ENCODE measurements around the gene IGHMBP2.

The IGHMBP2 gene

DNA sequence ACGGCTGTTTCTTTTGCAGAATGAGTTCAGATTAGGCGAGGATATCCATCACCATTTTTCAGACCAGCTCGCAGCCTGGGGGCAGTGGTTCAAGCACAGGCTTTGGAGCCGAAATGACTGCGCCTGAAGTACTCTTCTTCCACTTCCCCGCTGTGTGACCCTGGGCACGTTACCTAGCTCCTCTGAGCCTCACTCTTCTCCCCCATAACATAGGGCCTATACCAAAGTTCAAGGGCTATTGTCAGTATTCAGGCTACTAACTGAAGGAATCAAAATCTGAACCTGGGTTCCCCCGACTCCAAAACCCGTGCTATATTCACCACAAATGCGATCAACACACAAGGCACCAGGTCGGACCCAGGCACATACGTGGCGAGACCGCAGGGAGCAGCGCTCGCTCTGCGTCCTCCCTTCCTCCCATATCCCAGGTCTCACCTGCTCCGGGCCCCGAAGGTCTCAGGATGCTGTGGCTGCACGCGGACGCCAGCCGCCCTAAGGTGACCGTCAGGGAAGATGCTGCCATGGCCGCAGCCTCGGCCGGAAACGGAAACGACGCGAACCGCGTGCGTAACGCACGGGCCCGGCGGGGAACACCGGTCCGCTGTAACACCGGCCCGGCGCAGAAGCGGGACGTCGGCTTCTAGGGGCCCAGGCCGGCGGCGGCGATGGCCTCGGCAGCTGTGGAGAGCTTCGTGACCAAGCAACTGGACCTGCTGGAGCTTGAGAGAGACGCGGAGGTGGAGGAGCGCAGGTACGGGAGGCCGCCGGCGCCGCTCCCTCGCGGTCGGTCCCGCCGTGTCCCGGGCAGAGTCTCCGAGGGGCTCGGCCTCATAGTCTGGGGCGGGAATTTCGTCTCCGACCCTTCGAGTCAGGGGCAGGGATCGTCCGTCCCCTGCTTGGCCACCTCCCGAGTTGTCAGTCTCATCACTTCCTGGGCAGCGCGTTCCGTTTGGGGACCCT is at the start of gene IGHMBP2, which contains the start of gene MRPL21:
IGHMBP2 (plus strand) TSS at position 604 of the 960 bp plus-strand sequence; CDS start at position 666, 62 bp downstream.
MRPL21 (minus strand) TSS at position 545 of the 960 bp plus-strand sequence; CDS start at position 523, 22 bp downstream.
- no peak for TF ChIP-seq CTCF (conservative IDR thresholded peaks at IDR 0.05)
- H3K27ac ChIP-seq, result peak within 1 kb of the TSS; percentile 89

DNA sequence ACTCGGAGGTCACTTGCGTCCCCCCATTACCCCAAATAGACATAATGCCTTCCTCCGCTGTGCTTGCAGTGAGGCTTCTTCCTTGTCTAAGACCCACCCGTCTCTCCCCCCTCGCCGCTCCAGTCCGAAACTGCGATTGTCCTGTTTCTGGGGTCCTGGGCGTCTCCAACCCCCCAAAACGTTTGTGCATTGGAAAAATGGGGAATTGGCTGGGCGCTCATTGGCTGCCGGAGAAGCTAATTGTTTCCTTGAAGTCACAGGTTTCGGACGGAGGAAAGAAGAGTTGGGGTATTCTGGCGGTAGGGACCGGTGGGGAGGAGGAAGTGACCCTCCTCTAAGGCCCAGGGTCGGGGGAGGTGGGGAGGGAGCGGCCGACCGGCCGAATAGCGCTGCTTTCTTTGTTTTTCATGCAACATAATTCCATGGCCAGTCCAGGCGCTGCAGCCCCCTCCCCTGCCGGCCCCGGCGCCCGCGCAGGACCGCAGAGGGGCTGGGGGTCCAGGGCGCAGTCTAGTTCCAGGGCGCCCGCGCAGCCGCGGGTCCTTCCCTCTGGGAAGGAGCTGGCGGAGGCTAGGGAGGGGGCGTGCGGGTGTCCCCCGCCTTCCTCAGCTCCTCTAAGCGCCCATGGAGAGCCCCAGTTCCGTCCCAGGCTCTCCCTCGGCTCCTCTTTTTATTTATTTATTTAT is 49.3 kb upstream of the IGHMBP2 start:
- no peak overlapping the region for H3K27ac ChIP-seq

DNA sequence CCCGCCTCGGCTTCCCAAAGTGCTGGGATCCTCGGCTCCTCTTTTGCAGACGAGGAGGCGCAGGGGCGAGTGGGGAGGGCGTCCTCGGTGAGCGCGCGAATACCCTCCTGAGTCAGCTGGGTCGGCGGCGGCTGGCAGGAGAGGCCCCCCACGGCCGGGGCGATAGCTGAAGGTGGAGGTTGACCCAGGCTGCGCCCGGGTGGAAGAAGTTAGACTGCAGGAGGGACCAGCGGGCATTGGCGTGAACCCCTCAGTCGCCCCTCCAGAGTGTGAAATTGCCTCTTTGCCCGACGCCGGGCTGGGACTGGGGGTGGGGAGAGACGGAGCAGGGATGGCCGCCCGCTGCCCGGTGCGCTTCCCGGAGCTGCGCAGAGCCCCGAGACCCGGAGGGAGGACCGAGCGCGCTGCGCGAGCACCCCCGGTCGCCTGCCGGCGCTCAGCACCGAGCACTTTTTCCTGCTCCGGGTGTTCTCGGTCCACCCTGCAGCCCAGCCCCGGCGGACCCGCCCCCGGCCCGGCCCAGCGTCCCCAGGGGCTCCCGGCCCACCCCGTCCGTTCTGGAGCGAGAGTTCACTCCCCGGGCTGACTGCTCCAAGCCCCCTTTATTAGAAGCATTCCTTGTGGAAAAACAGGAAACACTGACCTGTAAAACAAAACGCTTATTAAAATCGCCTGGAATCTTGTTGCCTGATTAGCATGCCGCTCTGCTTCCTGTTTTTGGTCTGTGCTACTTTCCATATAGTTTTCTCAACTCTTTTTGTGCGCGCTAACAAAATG is 48.3 kb upstream of the IGHMBP2 start:
- peak overlapping the region; percentile 61; the same call in 1 of the 2 replicates for H3K27ac ChIP-seq
- TF ChIP-seq CTCF (conservative IDR thresholded peaks at IDR 0.05), result no peak

More for the DNA sequence above, 49.3 kb upstream of the IGHMBP2 start:
- no peak for TF ChIP-seq CTCF (conservative IDR thresholded peaks at IDR 0.05)

GRCh38 chr11:68856425-68857030 is 47.2 kb upstream of the IGHMBP2 start:
- peak overlapping the region; percentile 61 for H3K27ac ChIP-seq

GRCh38 chr11:68857037-68857586 is 46.6 kb upstream of the IGHMBP2 start:
- 0 out of 2 replicates have a peak, but pooled peaks have one; percentile 9 for TF ChIP-seq CTCF (conservative IDR thresholded peaks at IDR 0.05)
- H3K27ac ChIP-seq, result peak overlapping the region; percentile 61

DNA sequence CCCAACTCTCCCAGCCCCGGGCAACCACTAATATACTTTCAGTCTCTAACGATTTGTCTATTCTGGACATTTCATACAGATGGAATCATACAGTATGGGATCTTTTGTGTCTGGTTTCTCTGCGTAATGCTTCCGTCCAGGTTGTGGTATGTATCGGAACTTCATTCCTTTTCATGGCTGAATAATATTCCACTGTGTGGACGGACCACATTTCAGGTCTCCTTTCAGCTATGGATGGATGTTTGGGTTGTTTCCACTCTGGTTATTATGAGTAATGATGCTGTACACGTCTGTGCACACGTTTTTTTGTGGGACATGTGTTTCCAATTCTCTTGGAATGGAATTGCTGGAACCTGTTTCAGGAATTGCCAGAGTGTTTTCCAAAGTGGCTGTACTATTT is 44.6 kb upstream of the IGHMBP2 start:
- no peak for TF ChIP-seq CTCF (conservative IDR thresholded peaks at IDR 0.05)
- H3K27ac ChIP-seq, result no peak overlapping the region

DNA sequence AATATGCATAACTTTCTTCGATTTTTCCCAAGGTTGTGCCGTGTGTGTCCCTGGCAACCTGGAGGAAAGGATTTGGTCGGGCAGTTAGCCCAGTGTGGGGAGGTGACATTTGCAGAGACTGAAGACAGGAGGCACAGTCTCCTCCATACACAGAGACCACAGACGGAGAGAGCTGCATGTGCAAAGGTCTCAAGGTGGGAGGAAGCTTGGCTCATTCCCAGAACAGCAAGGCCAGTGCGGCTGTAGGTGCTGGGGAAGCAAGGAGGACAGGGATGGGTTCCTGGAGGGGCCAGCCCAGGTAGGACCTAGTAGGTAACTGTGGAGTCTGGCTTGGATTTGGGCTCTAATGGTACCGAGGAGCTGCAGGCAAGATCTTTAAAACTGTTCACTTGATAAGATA is 41.3 kb upstream of the IGHMBP2 start:
- no peak for TF ChIP-seq CTCF (conservative IDR thresholded peaks at IDR 0.05)
- no peak overlapping the region for H3K27ac ChIP-seq

All from VCaP (cell line).